Stimulated activated CD4-positive, alpha-beta T cell treated with anti-CD3 and anti-CD28 coated beads, Interleukin-4, amount 100 ng/mL, for 4 hours (primary cell): Measurements from ENCODE around the gene UBA1.

Source experiments
- DNase-seq, 2 experiments: peaks; one replicate each; pipeline ENCODE4 v3.0.0-alpha.2; 2020

UBA1 gene

GRCh38 chrX:47193475-47194193 is at the start of gene UBA1:
TSS of gene UBA1 (plus strand) at chrX:47193829. CDS start at chrX:47198803, 4,974 bp downstream.
- DNase-seq: peak; percentile 82 to 90

GRCh38 chrX:47143894-47144625 is 49.6 kb upstream of the UBA1 start:
- DNase-seq: peak in 1 of 2 experiments; percentile 14

- peak; percentile 80 to 87 for DNase-seq
Measured at GRCh38 chrX:47144626-47145394, 48.8 kb upstream of the UBA1 start, which contains the start of the genes NDUFB11 and RBM10. TSS of gene NDUFB11 (minus strand) at chrX:47144702. CDS start at chrX:47144679, 23 bp downstream. TSS of gene RBM10 (plus strand) at chrX:47145221. CDS start at chrX:47147482, 2,261 bp downstream.

- no peak for DNase-seq
Measured at GRCh38 chrX:47145395-47146120, 48.1 kb upstream of the UBA1 start.

- no peak for DNase-seq
Measured at GRCh38 chrX:47146121-47146935, 47.3 kb upstream of the UBA1 start.

GRCh38 chrX:47146936-47147859 is 46.4 kb upstream of the UBA1 start:
- no peak for DNase-seq

GRCh38 chrX:47148946-47149345 is 44.7 kb upstream of the UBA1 start:
- no peak for DNase-seq

GRCh38 chrX:47151435-47151834 is 42.2 kb upstream of the UBA1 start:
- DNase-seq: no peak

- no peak for DNase-seq
Measured at GRCh38 chrX:47156611-47157520, 36.8 kb upstream of the UBA1 start.

- DNase-seq: no peak
Measured at GRCh38 chrX:47158131-47158530, 35.5 kb upstream of the UBA1 start.

GRCh38 chrX:47158781-47159180 is 34.8 kb upstream of the UBA1 start:
- no peak for DNase-seq

GRCh38 chrX:47160781-47161180 is 32.8 kb upstream of the UBA1 start:
- DNase-seq: no peak

GRCh38 chrX:47162927-47163583 is 30.6 kb upstream of the UBA1 start:
- no peak for DNase-seq

- no peak for DNase-seq
Measured at GRCh38 chrX:47164420-47164819, 29.2 kb upstream of the UBA1 start.

- DNase-seq: no peak
Measured at GRCh38 chrX:47166126-47166525, 27.5 kb upstream of the UBA1 start.

GRCh38 chrX:47168495-47169073 is 25.0 kb upstream of the UBA1 start:
- no peak for DNase-seq

- DNase-seq: no peak
Measured at GRCh38 chrX:47169273-47169672, 24.4 kb upstream of the UBA1 start.

- DNase-seq: no peak
Measured at GRCh38 chrX:47169726-47170515, 23.7 kb upstream of the UBA1 start.
